Nasal cavity respiratory epithelium epithelial cell of viscerocranial mucosa (primary cell): Measurements from ENCODE around the gene LILRA6. TPM values are rescaled to one million over a fixed set of nuclear protein-coding genes. Genes with fewer than 3 reads are reported as not detected.

Experiments
- total RNA-seq: library from RNA; depleted of rRNA; stranded (reverse); fragments of >200 nt; gene quantifications from 2 replicates; pipeline ENCODE4 v1.2.3, GENCODE V29; 2014

The LILRA6 gene
- not detected in 2 replicates for total RNA-seq

GRCh38 chr19:54242646-54243045 is at the start of gene LILRA6:
LILRA6 (minus strand) TSS chr19:54242790.

GRCh38 chr19:54281007-54281728 is 38.6 kb upstream of the LILRA6 start, which contains the start of gene LILRB2:
LILRB2 (minus strand) TSS chr19:54281110; CDS start chr19:54280496, 614 bp downstream.

GRCh38 chr19:54257116-54257480 is 14.5 kb upstream of the LILRA6 start, which contains the start of gene LILRB5:
LILRB5 (minus strand) TSS chr19:54257273; CDS start chr19:54257193, 80 bp downstream.

GRCh38 chr19:54222474-54223276 is 19.9 kb downstream of the LILRA6 start, which contains the start of gene LILRB3:
LILRB3 (minus strand) TSS chr19:54223007; CDS start chr19:54222976, 31 bp downstream.

GRCh38 chr19:54191011-54191810 is 51.4 kb downstream of the LILRA6 start, which contains the start of gene TSEN34:
TSEN34 (plus strand) TSS chr19:54191308; CDS start chr19:54191365, 57 bp downstream.

GRCh38 chr19:54189145-54189734 is 53.4 kb downstream of the LILRA6 start, which contains the start of gene MBOAT7:
MBOAT7 (minus strand) TSS chr19:54189580; CDS start chr19:54188508, 1,072 bp downstream.

Other genes starting within 250 kb of the LILRA6 start
- gene VSTM1, start 178.9 kb downstream of the LILRA6 start, total RNA-seq, result not detected in 2 replicates
- gene TARM1, start 161.4 kb downstream of the LILRA6 start, total RNA-seq, result not detected in 2 replicates
- 0.07 and 1.0 TPM in 2 replicates for gene OSCAR, start 142.0 kb downstream of the LILRA6 start, total RNA-seq
- gene NDUFA3, start 139.9 kb downstream of the LILRA6 start, total RNA-seq, result 7.9 and 16.9 TPM in 2 replicates
- gene TFPT, start 127.1 kb downstream of the LILRA6 start, total RNA-seq, result 7.2 and 7.3 TPM in 2 replicates
- 35.2 and 46.6 TPM in 2 replicates for gene PRPF31, start 127.0 kb downstream of the LILRA6 start, total RNA-seq
- 10.3 and 25.8 TPM in 2 replicates for gene CNOT3, start 105.0 kb downstream of the LILRA6 start, total RNA-seq
- 4.6 and 9.9 TPM in 2 replicates for gene LENG1, start 83.1 kb downstream of the LILRA6 start, total RNA-seq
- gene TMC4, start 69.6 kb downstream of the LILRA6 start, total RNA-seq, result 26.7 and 71.6 TPM in 2 replicates
- gene MBOAT7, start 53.2 kb downstream of the LILRA6 start, total RNA-seq, result 13.3 and 37.7 TPM in 2 replicates
- gene TSEN34, start 51.5 kb downstream of the LILRA6 start, total RNA-seq, result 49.3 and 58.8 TPM in 2 replicates
- 1,225 and 1,614 TPM in 2 replicates for gene RPS9, start 41.9 kb downstream of the LILRA6 start, total RNA-seq
- gene LILRB3, start 19.8 kb downstream of the LILRA6 start, total RNA-seq, result not detected in 2 replicates
- not detected in 2 replicates for gene LILRB5, start 14.5 kb upstream of the LILRA6 start, total RNA-seq
- not detected in 2 replicates for gene LILRB2, start 38.3 kb upstream of the LILRA6 start, total RNA-seq
- not detected in 2 replicates for gene LILRA5, start 70.4 kb upstream of the LILRA6 start, total RNA-seq
- gene LILRA4, start 96.4 kb upstream of the LILRA6 start, total RNA-seq, result not detected in 2 replicates
- not detected in 2 replicates for gene LAIR1, start 122.1 kb upstream of the LILRA6 start, total RNA-seq
- gene TTYH1, start 172.7 kb upstream of the LILRA6 start, total RNA-seq, result not detected in 2 replicates
- 14.7 and 52.6 TPM in 2 replicates for gene LENG8, start 206.4 kb upstream of the LILRA6 start, total RNA-seq
- gene LENG9, start 221.0 kb upstream of the LILRA6 start, total RNA-seq, result 11.4 and 13.7 TPM in 2 replicates
- 17.7 and 24.6 TPM in 2 replicates for gene CDC42EP5, start 230.5 kb upstream of the LILRA6 start, total RNA-seq